Vagina (tissue), 2 donors: ENCODE data around the gene OXSR1.

Experiments used
- CTCF ChIP-seq, 3 experiments: fragments of 450-650 bp in 2 of 3; fragments of 200-600 bp in 1 of 3; sonication (generic) in 1 of 3; IDR thresholded peaks; one replicate each; pipeline ENCODE4 v1.5.1; 2017 to 2019; ENCODE audit warnings: antibody characterized with exemption in 3 of 3, mild to moderate bottlenecking in 2 of 3, moderate library complexity in 2 of 3
- POLR2A ChIP-seq, 2 donors: fragments of 450-650 bp; IDR thresholded peaks; one replicate each; pipeline ENCODE4 v1.6.1; 2017; ENCODE audit warnings: antibody characterized with exemption in 2 of 2, mild to moderate bottlenecking in 2 of 2, moderate library complexity in 2 of 2

GRCh38 chr3:38163117-38163840 lies 2.1 kb upstream of the OXSR1 start:
- TF ChIP-seq CTCF (IDR thresholded peaks at IDR 0.05), result no peak
- no peak for TF ChIP-seq POLR2A (IDR thresholded peaks at IDR 0.05)
